Neuronal stem cell (in vitro differentiated cells): ENCODE measurements around the gene CD79B.

Experiments used
- DNase-seq: peaks from one replicate; pipeline ENCODE4 v3.0.0-alpha.2; 2013; ENCODE audit warnings: low spot score
- H2AFZ ChIP-seq: one replicate; pipeline ENCODE4 v1.6.1; 2013; ENCODE audit warnings: mild to moderate bottlenecking, low read length, inconsistent platforms
- H2AK5ac ChIP-seq: 2 replicates; pipeline ENCODE4 v1.6.1; 2013; ENCODE audit warnings: low read depth, mild to moderate bottlenecking, inconsistent platforms, low read length, moderate library complexity, mixed read lengths
- H2BK120ac ChIP-seq: 2 replicates; pipeline ENCODE4 v1.6.1; 2013; ENCODE audit warnings: low read depth, mild to moderate bottlenecking, inconsistent platforms, low read length, moderate library complexity, mixed read lengths
- H2BK12ac ChIP-seq: one replicate; pipeline ENCODE4 v1.6.1; 2013; ENCODE audit warnings: low read length, inconsistent platforms
- H2BK15ac ChIP-seq: 2 replicates; pipeline ENCODE4 v1.6.1; 2013; ENCODE audit warnings: mild to moderate bottlenecking, low read length, inconsistent platforms, mixed read lengths
- H2BK5ac ChIP-seq: one replicate; pipeline ENCODE4 v1.6.1; 2013; ENCODE audit warnings: inconsistent platforms, mild to moderate bottlenecking, low read length, moderate library complexity
- H3K14ac ChIP-seq: one replicate; pipeline ENCODE4 v1.6.1; 2013; ENCODE audit warnings: low read length, inconsistent platforms
- H3K18ac ChIP-seq: 2 replicates; pipeline ENCODE4 v1.6.1; 2013; ENCODE audit warnings: low read length, inconsistent platforms
- H3K23ac ChIP-seq: 2 replicates; pipeline ENCODE4 v1.6.1; 2013; ENCODE audit warnings: low read depth, mild to moderate bottlenecking, mixed read lengths, low read length, inconsistent platforms; ENCODE audit not compliant: poor library complexity
- H3K27ac ChIP-seq: replicated peaks from 3 replicates; pipeline ENCODE4 v1.5.1; 2013; ENCODE audit warnings: low read length, inconsistent platforms
- H3K27me3 ChIP-seq, 3 experiments: 2 replicates each; pipeline ENCODE4 v1.6.1; 2013; ENCODE audit warnings: low read length in 3 of 3, mild to moderate bottlenecking in 2 of 3, inconsistent platforms in 1 of 3, low read depth in 1 of 3, mixed read lengths in 1 of 3, moderate library complexity in 1 of 3; ENCODE audit not compliant: control insufficient read depth in 3 of 3, insufficient read depth in 3 of 3
- H3K36me3 ChIP-seq, 2 donors: replicated peaks in 1 of 2; 2 replicates each; pipeline ENCODE4 v1.6.1; 2013; ENCODE audit warnings: low read length in 2 of 2; ENCODE audit not compliant: control insufficient read depth in 2 of 2, insufficient read depth in 2 of 2
- H3K4ac ChIP-seq: 2 replicates; pipeline ENCODE4 v1.6.1; 2013; ENCODE audit warnings: inconsistent platforms, mild to moderate bottlenecking, low read length, moderate library complexity
- H3K4me1 ChIP-seq, 2 donors: 1 replicate in 1 of 2; 2 replicates in 1 of 2; pipeline ENCODE4 v1.6.1; 2013; ENCODE audit warnings: low read length in 2 of 2, low read depth in 1 of 2; ENCODE audit not compliant: control insufficient read depth in 2 of 2, insufficient read depth in 1 of 2
- H3K4me2 ChIP-seq: one replicate; pipeline ENCODE4 v1.6.1; 2013; ENCODE audit warnings: mild to moderate bottlenecking, low read length, inconsistent platforms; ENCODE audit not compliant: insufficient read depth, poor library complexity, severe bottlenecking
- H3K4me3 ChIP-seq, 2 donors: 2 replicates each; pipeline ENCODE4 v1.5.1; 2013; ENCODE audit warnings: low read length in 2 of 2, mild to moderate bottlenecking in 2 of 2, inconsistent platforms in 1 of 2, moderate library complexity in 1 of 2
- H3K79me1 ChIP-seq: one replicate; pipeline ENCODE4 v1.6.1; 2013; ENCODE audit warnings: low read depth, mild to moderate bottlenecking, inconsistent platforms, low read length, moderate library complexity
- H3K9ac ChIP-seq: one replicate; pipeline ENCODE4 v1.6.1; 2013; ENCODE audit warnings: mild to moderate bottlenecking, low read depth, low read length, inconsistent platforms; ENCODE audit not compliant: poor library complexity
- H3K9me3 ChIP-seq, 2 donors: replicated peaks in 1 of 2; 2 replicates each; pipeline versions ENCODE3 to v1.6.1; 2013; ENCODE audit warnings: low read length in 2 of 2, mild to moderate bottlenecking in 2 of 2, inconsistent platforms in 1 of 2, low read depth in 1 of 2, mixed read lengths in 1 of 2, moderate library complexity in 1 of 2; ENCODE audit not compliant: control insufficient read depth in 2 of 2, insufficient read depth in 1 of 2
- H4K8ac ChIP-seq: one replicate; pipeline ENCODE4 v1.6.1; 2013; ENCODE audit warnings: low read depth, mild to moderate bottlenecking, inconsistent platforms, low read length, moderate library complexity
- H4K91ac ChIP-seq: one replicate; pipeline ENCODE4 v1.6.1; 2013; ENCODE audit warnings: low read length, low read depth, mild to moderate bottlenecking, inconsistent platforms; ENCODE audit not compliant: poor library complexity
- WGBS, 2 donors: extraction: QIAGEN DNeasy Blood & Tissue Kit; methylation state at CpG; one replicate each; pipeline ENCODE4 v1.1.7; 2013; ENCODE audit warnings: missing lambda C conversion rate in 2 of 2, mixed read lengths in 1 of 2; ENCODE audit not compliant: insufficient read length in 2 of 2, insufficient replicate concordance in 1 of 2; ENCODE audit errors: extremely low coverage in 2 of 2; 5-methylcytosine and 5-hydroxymethylcytosine counted together

The CD79B gene

DNA sequence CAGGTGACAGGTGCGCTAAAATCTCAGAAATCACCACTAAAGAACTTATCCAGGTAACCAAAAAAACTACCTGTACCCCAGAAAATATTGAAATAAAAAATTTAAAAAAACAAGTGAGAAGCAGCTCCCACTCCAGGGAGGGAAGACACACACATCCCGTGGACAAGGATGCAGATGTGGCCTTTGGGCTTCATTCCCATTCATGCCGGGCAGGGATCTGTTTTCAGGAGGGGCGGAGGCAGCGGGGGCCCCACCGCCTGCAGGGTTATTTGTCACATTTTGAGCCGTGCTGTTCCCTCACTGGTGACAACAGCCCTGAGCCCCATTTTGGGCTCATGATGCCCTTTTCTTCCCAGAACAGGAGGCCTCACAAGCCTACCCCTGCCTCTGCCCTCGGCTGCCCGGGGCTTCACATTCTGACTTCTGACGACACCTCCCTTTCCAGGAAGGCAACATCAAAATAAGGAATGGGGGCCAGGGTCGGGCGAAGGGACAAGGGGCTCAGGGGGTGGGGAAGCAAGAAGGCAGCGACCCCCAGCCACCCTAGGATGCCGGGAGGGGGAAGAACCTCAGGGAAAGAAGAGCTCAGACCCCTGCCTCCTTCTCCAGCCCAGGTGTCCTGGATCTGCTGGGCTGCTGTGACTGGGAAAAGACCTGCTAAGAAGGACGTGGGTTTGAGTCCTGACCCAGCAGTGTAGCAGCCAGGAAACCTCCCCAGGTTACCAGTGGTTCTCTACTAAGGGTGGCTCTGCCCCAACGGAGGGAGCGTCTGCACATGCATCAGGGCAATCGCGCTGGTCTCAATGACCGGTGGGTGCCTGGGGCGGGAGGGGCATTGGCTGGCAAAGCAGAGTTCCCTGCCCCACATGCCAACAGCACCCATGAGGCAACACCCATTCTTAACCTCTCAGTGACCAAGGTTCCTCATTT is 2.3 kb upstream of the CD79B start:
- no CpG with 5 or more reads among the region's 21 CpGs for WGBS, 2 donors
- peak overlapping the region; percentile 47 for H2BK15ac ChIP-seq

DNA sequence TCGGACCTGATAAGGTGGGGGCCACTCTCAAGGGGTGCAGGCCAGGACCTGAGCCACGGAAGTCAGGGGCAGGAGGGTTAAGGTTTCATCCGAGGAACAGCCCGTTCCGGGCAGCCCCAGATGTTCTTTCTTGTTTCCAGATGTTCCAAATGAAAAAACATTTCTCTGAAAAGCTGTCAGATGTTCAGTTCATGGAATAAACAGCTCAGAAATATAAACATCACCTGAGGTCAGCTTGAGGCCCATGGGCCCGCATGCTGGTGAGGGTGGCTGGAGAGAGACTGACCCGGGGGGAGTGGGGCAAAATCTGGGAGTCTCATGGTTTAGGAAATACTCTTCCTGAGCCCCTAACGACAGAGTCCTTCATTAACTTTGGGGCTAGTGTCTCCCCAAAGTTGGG is 1.5 kb upstream of the CD79B start:
- H3K27me3 ChIP-seq, result peaks cover 0 to 4% (median 0%) of the 10 kb centered on the region in 3 experiments
- no peaks in the 10 kb centered on the region for H3K36me3 ChIP-seq
- H3K14ac ChIP-seq, result peak overlapping the region; percentile 79
- no peak overlapping the region for H3K9ac ChIP-seq
- H2BK5ac ChIP-seq, result no peak overlapping the region
- H2AFZ ChIP-seq, result no peak overlapping the region
- H3K4me3 ChIP-seq, result no peak overlapping the region
- peaks cover 2 to 16% of the 10 kb centered on the region in 2 donors for H3K4me1 ChIP-seq
- no peak overlapping the region for H3K27ac ChIP-seq
- H3K9me3 ChIP-seq, result no peaks in the 10 kb centered on the region
- no peak overlapping the region for H2BK120ac ChIP-seq
- no peak overlapping the region for H3K23ac ChIP-seq
- H3K4me2 ChIP-seq, result no peak overlapping the region
- no peak overlapping the region for H3K4ac ChIP-seq
- no peaks in the 10 kb centered on the region for H3K79me1 ChIP-seq
- H3K18ac ChIP-seq, result no peak overlapping the region
- no peak overlapping the region for H2AK5ac ChIP-seq
- no peak overlapping the region for H4K91ac ChIP-seq
- DNase-seq, result no peak
- H2BK15ac ChIP-seq, result no peak overlapping the region
- H4K8ac ChIP-seq, result no peak overlapping the region
- WGBS, 2 donors, result no CpG with 5 or more reads among the region's 8 CpGs
- no peak overlapping the region for H2BK12ac ChIP-seq

More for the DNA sequence above, 2.3 kb upstream of the CD79B start:
- H3K14ac ChIP-seq, result no peak overlapping the region
- peaks cover 0 to 4% (median 0%) of the 10 kb centered on the region in 3 experiments for H3K27me3 ChIP-seq
- H2AFZ ChIP-seq, result no peak overlapping the region
- no peak overlapping the region for H4K91ac ChIP-seq
- H4K8ac ChIP-seq, result no peak overlapping the region
- H3K79me1 ChIP-seq, result no peaks in the 10 kb centered on the region
- H3K18ac ChIP-seq, result peak overlapping the region; percentile 72
- no peak overlapping the region for H3K27ac ChIP-seq
- no peak overlapping the region for H2BK12ac ChIP-seq
- no peak overlapping the region for H3K9ac ChIP-seq
- peaks cover 2 to 17% of the 10 kb centered on the region in 2 donors for H3K4me1 ChIP-seq
- no peak overlapping the region for H3K4ac ChIP-seq
- no peak overlapping the region for H3K4me2 ChIP-seq
- no peaks in the 10 kb centered on the region for H3K36me3 ChIP-seq
- no peak overlapping the region for H2BK5ac ChIP-seq
- H2BK120ac ChIP-seq, result no peak overlapping the region
- H2AK5ac ChIP-seq, result peak overlapping the region; percentile 87
- H3K23ac ChIP-seq, result no peak overlapping the region
- no peaks in the 10 kb centered on the region for H3K9me3 ChIP-seq
- no peak for DNase-seq
- no peak overlapping the region for H3K4me3 ChIP-seq

DNA sequence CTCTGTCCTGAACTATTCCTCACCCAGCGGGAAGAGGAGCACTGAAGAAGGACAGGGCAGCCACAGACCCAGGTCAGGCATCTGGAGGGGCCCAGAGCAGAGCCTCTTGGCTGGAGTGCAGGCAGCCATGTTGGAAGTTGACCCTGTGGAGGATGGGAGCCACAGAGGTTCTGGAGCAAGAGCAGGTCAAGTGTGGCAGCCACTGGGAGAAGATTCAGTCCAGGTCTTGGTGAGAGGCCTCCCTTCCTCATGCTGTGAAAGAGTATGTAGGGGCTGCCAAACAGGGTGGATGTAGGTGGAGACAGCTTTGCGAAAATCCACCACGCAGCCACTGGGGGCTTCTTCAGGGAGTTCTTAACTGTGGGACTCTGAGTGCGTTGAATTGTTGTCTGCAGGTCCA is 590 bp upstream of the CD79B start:
- no peak overlapping the region for H2AFZ ChIP-seq
- WGBS, 2 donors, result no CpG with 5 or more reads among the region's 4 CpGs
- no peak overlapping the region for H3K23ac ChIP-seq
- H4K91ac ChIP-seq, result no peak overlapping the region
- H3K9me3 ChIP-seq, result no peaks in the 10 kb centered on the region
- peak overlapping the region; percentile 59 for H2BK15ac ChIP-seq
- no peak overlapping the region for H3K27ac ChIP-seq
- H3K14ac ChIP-seq, result no peak overlapping the region
- H3K79me1 ChIP-seq, result no peaks in the 10 kb centered on the region
- H3K4me1 ChIP-seq, result peaks cover 2 to 10% of the 10 kb centered on the region in 2 donors
- H3K4ac ChIP-seq, result no peak overlapping the region
- H3K27me3 ChIP-seq, result peaks cover 0 to 6% (median 0%) of the 10 kb centered on the region in 3 experiments
- no peak for DNase-seq
- no peaks in the 10 kb centered on the region for H3K36me3 ChIP-seq
- no peak overlapping the region for H3K18ac ChIP-seq
- no peak overlapping the region for H4K8ac ChIP-seq
- H2BK5ac ChIP-seq, result no peak overlapping the region
- no peak overlapping the region for H2BK120ac ChIP-seq
- no peak overlapping the region for H2BK12ac ChIP-seq
- H3K9ac ChIP-seq, result no peak overlapping the region
- H3K4me3 ChIP-seq, result no peak overlapping the region
- no peak overlapping the region for H3K4me2 ChIP-seq
- H2AK5ac ChIP-seq, result no peak overlapping the region

DNA sequence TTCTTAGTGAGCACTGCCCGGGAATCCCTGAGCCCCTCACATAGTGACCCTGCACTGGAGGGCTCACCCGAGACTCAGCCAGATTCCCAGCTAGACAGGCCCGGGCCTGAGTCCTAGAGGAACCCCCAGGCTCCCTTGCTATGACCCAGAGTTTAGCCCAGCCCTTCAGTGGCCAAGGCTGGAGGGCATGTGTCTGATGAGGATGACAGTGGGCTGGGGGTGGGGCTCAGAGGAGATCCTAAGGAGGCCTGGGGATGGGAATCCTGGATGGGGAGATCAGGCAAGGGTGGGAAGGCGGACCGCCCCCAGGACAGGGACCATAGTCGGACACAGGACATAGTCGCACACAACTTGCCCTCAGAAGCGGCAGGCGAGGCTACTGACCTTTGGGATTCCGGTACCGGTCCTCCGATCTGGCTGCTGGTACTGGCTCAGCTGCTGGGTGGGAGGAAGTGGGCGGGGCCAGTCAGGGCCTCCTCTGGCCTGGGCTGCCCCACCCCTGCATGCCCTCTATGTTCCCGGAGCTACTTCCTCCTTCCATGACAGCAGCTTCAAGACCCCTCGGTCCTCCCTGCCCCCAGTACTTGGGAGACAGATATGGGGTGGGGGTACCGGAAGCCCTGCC is 1.1 kb downstream of the CD79B start:
- no peak overlapping the region for H3K23ac ChIP-seq
- H3K4me1 ChIP-seq, result peaks cover 2 to 10% of the 10 kb centered on the region in 2 donors
- H3K4ac ChIP-seq, result no peak overlapping the region
- H2AK5ac ChIP-seq, result peak overlapping the region; percentile 91
- no peak overlapping the region for H3K9ac ChIP-seq
- no peak overlapping the region for H3K4me2 ChIP-seq
- no peak overlapping the region for H2BK12ac ChIP-seq
- no peak overlapping the region for H4K8ac ChIP-seq
- no CpG with 5 or more reads among the region's 16 CpGs for WGBS, 2 donors
- no peaks in the 10 kb centered on the region for H3K79me1 ChIP-seq
- no peak overlapping the region for H2BK120ac ChIP-seq
- peak overlapping the region; percentile 85 for H2BK5ac ChIP-seq
- H2AFZ ChIP-seq, result peak overlapping the region; percentile 64
- H3K9me3 ChIP-seq, result no peaks in the 10 kb centered on the region
- H3K14ac ChIP-seq, result no peak overlapping the region
- DNase-seq, result no peak
- no peak overlapping the region for H3K27ac ChIP-seq
- H3K18ac ChIP-seq, result peak overlapping the region; percentile 91
- H4K91ac ChIP-seq, result no peak overlapping the region
- no peaks in the 10 kb centered on the region for H3K36me3 ChIP-seq
- peak overlapping the region; percentile 32 for H2BK15ac ChIP-seq
- peaks cover 0 to 7% (median 0%) of the 10 kb centered on the region in 3 experiments for H3K27me3 ChIP-seq
- no peak overlapping the region for H3K4me3 ChIP-seq
